RWPE1 (cell line): ENCODE measurements around the gene DHX8.

Source experiments
- CTCF ChIA-PET: fragments of 350-600 bp; sonication (Branson Sonifier 250); formaldehyde crosslinking; extraction: SDS; loops from one replicate; lab custom pipeline; 2021; lab: Yijun Ruan, JAX
- POLR2A ChIA-PET: fragments of 400-600 bp; formaldehyde crosslinking; extraction: SDS; loops from one replicate; lab custom pipeline; 2020; ENCODE audit warnings: antibody characterized with exemption; ENCODE audit not compliant: low non-redundant PET; lab: Yijun Ruan, JAX
- DNase-seq: peaks from one replicate; pipeline ENCODE4 v3.0.0; 2012; ENCODE audit warnings: low spot score
- H3K27ac ChIP-seq: fragments of 450-650 bp; 2 replicates; pipeline ENCODE4 v1.5.1; 2017
- TF ChIP-seq, protein P1 (sequence below): fragments of 450-650 bp; conservative IDR thresholded peaks from 2 replicates; pipeline ENCODE4 v1.5.1; 2017; ENCODE audit warnings: low read depth, mild to moderate bottlenecking

DHX8 gene

DNA sequence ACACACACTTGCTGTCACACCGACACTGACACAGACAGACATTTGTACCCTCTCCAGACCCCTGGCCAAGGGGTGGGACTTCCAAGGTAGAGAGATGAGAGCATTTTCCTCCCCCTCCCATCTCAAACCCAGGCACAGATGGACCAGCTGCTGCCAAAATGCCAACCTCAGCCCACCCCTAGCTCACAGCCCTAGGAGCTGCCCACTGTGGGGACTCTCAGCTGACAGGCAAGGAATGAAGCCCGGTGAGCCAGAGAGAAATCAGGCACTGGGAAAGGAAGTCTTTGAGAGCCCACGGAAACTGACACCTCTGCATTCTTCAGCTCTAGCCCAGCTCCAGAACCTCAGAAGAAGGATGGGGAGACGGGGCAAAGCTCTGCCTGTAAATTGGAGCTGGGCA is 59.5 kb downstream of the DHX8 start:
- no peak for DNase-seq
- no peak overlapping the region for H3K27ac ChIP-seq
- ChIA-PET POLR2A (no interaction called here), CTCF (no interaction called here)
- TF ChIP-seq, protein P1, sequence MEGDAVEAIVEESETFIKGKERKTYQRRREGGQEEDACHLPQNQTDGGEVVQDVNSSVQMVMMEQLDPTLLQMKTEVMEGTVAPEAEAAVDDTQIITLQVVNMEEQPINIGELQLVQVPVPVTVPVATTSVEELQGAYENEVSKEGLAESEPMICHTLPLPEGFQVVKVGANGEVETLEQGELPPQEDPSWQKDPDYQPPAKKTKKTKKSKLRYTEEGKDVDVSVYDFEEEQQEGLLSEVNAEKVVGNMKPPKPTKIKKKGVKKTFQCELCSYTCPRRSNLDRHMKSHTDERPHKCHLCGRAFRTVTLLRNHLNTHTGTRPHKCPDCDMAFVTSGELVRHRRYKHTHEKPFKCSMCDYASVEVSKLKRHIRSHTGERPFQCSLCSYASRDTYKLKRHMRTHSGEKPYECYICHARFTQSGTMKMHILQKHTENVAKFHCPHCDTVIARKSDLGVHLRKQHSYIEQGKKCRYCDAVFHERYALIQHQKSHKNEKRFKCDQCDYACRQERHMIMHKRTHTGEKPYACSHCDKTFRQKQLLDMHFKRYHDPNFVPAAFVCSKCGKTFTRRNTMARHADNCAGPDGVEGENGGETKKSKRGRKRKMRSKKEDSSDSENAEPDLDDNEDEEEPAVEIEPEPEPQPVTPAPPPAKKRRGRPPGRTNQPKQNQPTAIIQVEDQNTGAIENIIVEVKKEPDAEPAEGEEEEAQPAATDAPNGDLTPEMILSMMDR, result no peak

DNA sequence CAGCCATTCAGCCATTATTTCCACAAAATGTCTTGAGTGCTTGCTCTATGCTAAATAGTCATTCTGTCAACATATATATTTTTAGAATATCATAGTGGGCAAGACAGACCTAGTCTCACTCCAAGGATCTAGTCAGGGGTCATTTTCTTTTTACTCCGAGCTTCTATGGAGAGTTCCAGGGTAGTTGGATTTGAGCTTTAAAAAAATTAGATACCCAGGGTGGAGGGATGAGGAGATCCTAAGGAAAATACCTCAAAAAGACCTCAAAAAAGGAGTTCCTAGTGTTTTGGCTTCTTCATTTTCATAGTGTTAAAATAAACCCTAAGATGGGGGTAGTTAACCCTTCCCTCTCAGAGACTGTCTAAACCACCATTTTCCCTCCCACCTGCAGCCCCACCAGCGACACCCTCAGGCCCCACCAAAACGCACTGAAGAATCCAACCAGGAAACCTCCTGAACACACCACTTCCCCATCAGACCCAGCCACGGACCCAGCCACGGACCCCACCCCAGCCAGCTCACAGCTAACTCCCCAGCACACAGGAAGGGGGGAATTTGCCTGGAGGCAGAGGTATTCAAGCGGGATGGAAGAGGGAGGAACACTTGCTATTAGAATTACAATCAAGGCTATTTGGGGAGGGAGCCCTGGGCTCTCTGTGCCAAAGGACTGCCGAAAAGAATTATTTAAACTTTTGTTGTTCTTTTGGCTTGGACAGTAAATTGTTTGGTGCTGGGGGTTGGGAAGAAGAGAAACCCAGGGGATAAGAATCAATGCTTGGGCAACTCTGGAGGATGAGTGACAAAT is 60.2 kb downstream of the DHX8 start:
- CTCF ChIA-PET, result no interaction called here
- DNase-seq, result no peak
- POLR2A ChIA-PET, result no interaction called here
- TF ChIP-seq, protein P1, result no peak
- H3K27ac ChIP-seq, result peak overlapping the region; percentile 37; the same call in 1 of the 2 replicates

DNA sequence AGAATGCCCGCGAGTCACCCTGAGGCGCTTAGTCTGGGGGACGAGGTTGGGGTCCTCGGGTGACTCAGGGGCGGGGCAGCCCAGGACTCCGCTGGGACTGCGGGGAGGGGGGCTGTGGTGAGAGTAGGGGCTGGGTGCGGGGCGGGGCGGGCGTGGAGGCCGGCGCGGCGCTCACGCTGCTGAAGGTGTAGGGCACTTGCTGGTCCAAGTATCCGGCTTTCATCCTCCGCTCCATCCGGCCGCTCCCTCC is 61.5 kb downstream of the DHX8 start:
- TF ChIP-seq, protein P1, result no peak
- CTCF ChIA-PET, result interaction anchor here (0.6 kb wide), 1 partner anchor 136 kb away, joined by 3 read pairs; no protein-coding TSS in a partner anchor
- POLR2A ChIA-PET, result interaction anchor here (0.6 to 0.7 kb wide), 2 partner anchors 30 to 162 kb away, joined by 3 read pairs; no protein-coding TSS in a partner anchor
- DNase-seq, result no peak
- peak overlapping the region; percentile 84 for H3K27ac ChIP-seq

DNA sequence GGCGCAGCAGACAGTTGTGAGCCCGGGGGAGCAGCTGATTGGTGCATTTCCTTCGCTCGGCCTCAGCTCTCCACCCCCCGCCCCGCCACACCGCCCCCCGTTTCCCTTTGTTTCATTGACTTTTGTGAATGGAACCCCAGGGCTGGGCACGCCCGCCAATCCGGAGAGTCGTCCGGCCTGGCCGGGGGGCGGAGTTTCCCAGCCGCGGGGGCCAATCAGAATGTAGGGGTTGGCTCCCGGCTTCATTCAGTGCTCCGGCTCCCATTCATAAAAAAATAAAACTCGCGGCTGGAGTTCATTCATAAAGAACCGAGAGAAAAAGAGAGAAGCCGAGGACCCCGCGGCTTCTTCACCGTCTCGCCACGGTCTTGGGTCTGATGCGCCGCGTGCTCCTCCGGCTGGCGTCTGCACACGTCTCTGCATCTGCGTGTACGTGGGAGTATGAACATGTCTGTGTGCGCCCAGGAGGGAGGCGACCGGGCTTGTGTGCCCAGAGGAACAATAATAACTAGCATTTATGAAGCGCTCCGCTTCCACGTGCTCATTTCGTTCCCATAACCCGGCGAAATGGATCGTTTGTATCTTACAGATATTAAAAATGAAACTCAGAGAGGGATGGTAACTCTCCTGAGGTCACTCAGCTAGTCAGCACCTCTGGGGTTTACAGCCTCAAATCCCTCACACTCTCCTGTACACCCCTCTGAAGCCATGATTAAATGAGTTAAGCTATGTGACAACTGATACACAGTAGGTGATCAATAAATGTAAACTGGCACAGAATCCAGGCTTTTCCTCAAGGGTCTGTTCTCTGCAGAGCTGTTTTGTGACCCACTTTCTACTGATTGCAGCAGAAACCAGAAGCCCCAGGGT is 62.8 kb downstream of the DHX8 start, which contains the start of gene ETV4:
Gene ETV4, minus strand, starts transcription at position 22 of the 870 bp plus-strand sequence. CDS start 723 bp downstream, outside the sequence.
- POLR2A ChIA-PET, result interaction anchor here (0.6 kb wide), 1 partner anchor 141 kb away, joined by 4 read pairs; no protein-coding TSS in a partner anchor
- TF ChIP-seq, protein P1, result no peak
- CTCF ChIA-PET, result no interaction called here
- peak; percentile 100 for DNase-seq
- H3K27ac ChIP-seq, result peak within 1 kb of the TSS; percentile 84

DNA sequence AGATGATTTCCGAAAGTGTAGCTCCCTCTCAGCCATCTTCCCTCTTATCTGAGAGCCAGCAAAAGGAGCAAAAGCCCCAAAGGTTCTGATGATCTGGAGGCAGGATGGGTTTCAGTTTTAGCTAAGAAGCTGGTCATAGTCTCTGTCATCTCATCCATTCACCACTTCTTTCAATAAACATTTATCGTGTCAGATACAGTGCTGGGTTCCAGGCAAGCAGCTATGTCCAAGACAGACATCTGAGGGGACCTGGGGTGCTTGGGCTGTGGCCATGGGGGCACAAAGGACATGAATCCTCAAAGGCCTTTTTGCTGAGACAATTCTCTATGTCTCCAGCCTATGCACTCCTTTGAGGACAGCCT is 63.4 kb downstream of the DHX8 start:
- DNase-seq, result no peak
- ChIA-PET POLR2A (no interaction called here), CTCF (interaction anchor here (0.9 kb wide), 1 partner anchor 26 kb away, joined by 5 read pairs; no protein-coding TSS in a partner anchor)
- no peak overlapping the region for H3K27ac ChIP-seq
- TF ChIP-seq, protein P1, result no peak

DNA sequence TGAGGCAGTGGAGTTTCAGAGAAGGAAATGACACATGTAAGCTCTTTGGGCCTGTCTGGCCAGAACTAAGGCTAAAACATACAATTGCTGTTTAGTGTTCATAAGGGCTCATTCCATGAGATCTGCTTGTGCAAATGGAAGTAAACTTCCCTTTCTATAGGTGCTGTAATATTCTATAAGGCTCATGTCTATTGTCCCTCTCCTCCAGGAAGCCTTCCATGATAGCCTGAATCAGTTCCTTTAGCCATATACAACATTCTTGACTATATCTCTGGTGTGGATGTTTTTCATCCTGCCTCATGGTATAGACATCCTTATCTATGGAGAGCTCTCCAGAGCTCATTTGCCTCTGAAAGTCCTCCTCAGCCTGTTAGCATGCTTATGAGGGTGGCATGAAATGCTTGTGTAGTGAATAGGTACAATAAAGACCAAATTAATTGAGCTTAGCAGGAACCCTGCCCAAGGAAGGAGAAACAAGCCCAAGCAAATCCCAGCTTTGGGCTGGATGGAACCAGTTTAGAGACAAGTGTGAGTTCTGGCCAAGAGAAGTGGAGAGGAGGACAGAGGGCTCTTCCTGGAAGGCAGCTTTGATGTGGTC is 64.0 kb downstream of the DHX8 start:
- H3K27ac ChIP-seq, result no peak overlapping the region
- CTCF ChIA-PET, result interaction anchor here (0.9 kb wide), 1 partner anchor 26 kb away, joined by 5 read pairs; no protein-coding TSS in a partner anchor
- POLR2A ChIA-PET, result no interaction called here
- TF ChIP-seq, protein P1, result no peak
- no peak for DNase-seq
